ENCODE data around the gene TBC1D22B.

Gene TBC1D22B

DNA sequence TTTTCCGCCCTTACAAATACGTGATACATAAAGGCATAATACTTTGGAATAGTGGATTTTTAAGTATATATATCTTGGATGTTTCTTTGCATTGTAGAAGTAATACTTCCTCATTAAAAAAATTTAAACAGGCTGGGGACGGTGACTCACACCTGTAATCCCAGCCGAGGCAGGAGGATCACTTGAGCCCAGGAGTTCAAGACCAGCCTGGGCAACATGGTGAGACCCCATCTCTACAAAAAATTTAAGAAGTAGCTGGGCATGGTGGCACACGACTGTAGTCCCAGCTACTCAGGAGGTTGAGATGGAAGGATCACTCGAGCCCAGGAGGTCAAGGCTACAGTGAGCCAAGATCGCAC lies 57.6 kb downstream of the TBC1D22B start:
- Histone ChIP-seq H3K9me3 (no peaks in the 10 kb centered on the region), H3K4me1 (ENCODE audit: control insufficient read depth in 1 of 2, insufficient read depth in 1 of 2, low read depth in 1 of 2, low read length in 1 of 2) (no peaks in the 10 kb centered on the region), H3K27me3 (no peaks in the 10 kb centered on the region), H3K36me3 (peaks cover 78% of the 10 kb centered on the region), H3K27ac (no peak overlapping the region), H3K4me3 (ENCODE audit: low read depth in 1 of 2, low read length in 1 of 2) (no peak overlapping the region)
- TF ChIP-seq, protein P1, sequence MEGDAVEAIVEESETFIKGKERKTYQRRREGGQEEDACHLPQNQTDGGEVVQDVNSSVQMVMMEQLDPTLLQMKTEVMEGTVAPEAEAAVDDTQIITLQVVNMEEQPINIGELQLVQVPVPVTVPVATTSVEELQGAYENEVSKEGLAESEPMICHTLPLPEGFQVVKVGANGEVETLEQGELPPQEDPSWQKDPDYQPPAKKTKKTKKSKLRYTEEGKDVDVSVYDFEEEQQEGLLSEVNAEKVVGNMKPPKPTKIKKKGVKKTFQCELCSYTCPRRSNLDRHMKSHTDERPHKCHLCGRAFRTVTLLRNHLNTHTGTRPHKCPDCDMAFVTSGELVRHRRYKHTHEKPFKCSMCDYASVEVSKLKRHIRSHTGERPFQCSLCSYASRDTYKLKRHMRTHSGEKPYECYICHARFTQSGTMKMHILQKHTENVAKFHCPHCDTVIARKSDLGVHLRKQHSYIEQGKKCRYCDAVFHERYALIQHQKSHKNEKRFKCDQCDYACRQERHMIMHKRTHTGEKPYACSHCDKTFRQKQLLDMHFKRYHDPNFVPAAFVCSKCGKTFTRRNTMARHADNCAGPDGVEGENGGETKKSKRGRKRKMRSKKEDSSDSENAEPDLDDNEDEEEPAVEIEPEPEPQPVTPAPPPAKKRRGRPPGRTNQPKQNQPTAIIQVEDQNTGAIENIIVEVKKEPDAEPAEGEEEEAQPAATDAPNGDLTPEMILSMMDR (IDR thresholded peaks at IDR 0.05), result no peak

DNA sequence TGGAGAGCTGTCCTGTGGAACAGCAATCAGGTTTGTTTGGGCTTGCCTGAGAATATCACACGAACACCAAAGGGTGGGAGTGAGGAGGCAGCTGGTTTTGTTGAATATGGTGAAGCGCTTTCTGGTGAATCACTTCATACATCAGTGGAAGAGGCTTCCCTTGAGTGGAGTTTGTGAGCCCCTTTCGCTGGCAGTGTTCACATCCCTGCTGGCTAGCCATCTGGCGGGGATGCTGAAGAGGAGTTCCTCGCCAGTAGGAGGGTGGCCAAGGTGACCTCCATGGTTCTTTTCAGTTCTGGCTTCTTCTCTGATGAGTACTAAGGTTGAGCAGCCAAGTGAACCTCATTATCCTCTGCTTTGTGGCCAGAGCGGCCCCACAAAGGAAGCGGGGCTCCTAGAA lies 58.5 kb downstream of the TBC1D22B start:
- no peaks in the 10 kb centered on the region for H3K4me1 ChIP-seq (ENCODE audit: control insufficient read depth in 1 of 2, insufficient read depth in 1 of 2, low read depth in 1 of 2, low read length in 1 of 2)
- peaks cover 87% of the 10 kb centered on the region for H3K36me3 ChIP-seq

DNA sequence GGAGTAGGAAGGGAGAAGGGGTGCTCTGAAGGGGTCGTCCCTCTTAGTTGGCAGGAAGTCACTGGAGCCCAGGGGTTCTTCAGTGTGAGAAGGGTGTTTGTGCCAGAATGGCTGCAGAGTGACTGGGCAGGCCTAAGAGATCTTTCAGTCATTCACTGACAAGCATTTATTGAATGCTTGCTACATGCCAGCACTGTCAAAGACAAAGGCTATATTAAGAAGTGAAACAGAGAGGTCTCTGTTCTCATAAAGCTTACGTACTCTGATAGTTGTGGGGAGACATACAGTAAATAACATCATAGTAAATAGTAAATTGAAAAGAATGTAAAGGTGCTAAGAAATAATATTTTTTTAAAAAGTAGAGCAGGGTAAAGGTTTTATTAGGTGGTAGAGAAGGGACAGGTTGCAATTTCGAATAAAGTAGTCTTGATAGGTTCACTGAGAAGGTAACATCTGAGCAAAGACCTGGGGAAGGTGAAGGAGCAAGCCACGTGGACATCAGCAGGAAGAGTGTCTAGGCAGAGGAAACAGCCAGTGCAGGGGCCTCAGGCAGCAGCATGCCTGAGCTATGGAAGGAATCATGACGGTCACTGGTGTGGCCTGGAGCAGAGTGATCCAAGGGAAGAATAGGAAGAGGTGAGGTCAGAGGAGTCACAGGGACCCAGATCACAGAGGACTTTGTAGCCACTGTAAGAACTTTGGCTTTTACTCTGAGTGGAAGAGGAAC lies 59.9 kb downstream of the TBC1D22B start:
- Histone ChIP-seq H3K4me1 (ENCODE audit: control insufficient read depth in 1 of 2, insufficient read depth in 1 of 2, low read depth in 1 of 2, low read length in 1 of 2) (no peaks in the 10 kb centered on the region), H3K4me3 (ENCODE audit: low read depth in 1 of 2, low read length in 1 of 2) (no peak overlapping the region)

More for the DNA sequence above, 58.5 kb downstream of the TBC1D22B start:
- no peaks in the 10 kb centered on the region for H3K27me3 ChIP-seq
- H3K27ac ChIP-seq, result no peak overlapping the region
- TF ChIP-seq, protein P1 (IDR thresholded peaks at IDR 0.05), result no peak
- no peak overlapping the region for H3K4me3 ChIP-seq (ENCODE audit: low read depth in 1 of 2, low read length in 1 of 2)
- no peaks in the 10 kb centered on the region for H3K9me3 ChIP-seq

DNA sequence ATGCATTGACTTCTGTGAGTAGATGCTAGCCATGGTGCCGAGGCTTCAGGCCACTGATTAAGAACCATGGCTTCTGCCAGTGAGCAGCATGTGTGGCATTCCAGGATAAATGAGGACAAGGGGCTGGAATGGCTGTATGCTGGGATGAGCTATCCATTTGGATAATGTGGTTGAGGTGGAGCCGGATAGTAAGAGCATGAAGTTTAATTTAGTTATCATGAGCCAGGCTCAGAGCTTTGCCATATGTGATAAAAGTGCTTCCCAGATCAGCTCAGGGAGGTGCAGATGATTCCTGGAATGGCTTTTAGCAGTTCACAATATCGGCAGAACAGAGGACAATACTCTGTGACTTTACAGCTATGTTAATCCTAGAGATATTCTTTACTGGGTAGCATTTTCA lies 61.6 kb downstream of the TBC1D22B start:
- H3K4me3 ChIP-seq (ENCODE audit: low read depth in 1 of 2, low read length in 1 of 2), result no peak overlapping the region
- TF ChIP-seq, protein P1 (IDR thresholded peaks at IDR 0.05), result no peak
- H3K9me3 ChIP-seq, result no peaks in the 10 kb centered on the region
- peaks cover 93% of the 10 kb centered on the region for H3K36me3 ChIP-seq
- no peaks in the 10 kb centered on the region for H3K4me1 ChIP-seq (ENCODE audit: control insufficient read depth in 1 of 2, insufficient read depth in 1 of 2, low read depth in 1 of 2, low read length in 1 of 2)
- no peak overlapping the region for H3K27ac ChIP-seq
- no peaks in the 10 kb centered on the region for H3K27me3 ChIP-seq

More for the DNA sequence above, 59.9 kb downstream of the TBC1D22B start:
- Histone ChIP-seq H3K27me3 (no peaks in the 10 kb centered on the region), H3K27ac (no peak overlapping the region), H3K36me3 (peaks cover 94% of the 10 kb centered on the region), H3K9me3 (no peaks in the 10 kb centered on the region)
- TF ChIP-seq, protein P1 (IDR thresholded peaks at IDR 0.05), result no peak

DNA sequence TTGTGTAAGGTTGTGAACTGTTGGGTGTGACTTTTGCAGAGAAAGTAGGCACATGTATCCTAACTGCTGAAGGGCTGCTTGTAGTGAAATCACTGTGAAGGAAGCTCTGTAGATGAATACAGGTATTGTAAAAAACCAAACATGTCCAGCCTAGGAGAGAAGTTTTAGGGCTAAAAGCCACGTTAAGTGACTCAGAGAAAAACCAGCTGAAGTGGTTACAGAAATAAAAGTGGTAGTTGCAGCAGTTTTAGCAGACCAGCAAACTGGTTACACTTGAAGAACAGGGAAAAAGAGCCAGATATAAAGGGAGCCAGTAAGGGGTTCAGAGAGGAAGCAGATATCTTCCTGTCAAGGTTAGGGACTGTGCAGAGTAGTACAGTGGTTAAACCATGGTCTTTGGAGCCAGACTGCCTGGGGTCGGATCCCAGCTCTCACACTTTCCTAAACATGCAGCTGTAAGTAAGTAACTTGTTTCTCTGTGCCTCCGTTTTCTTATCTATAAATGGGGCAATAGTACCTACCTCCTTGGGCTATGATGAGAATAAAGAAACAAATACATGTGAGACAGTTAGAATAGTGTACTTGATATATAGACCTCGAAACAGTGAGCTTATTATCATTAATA lies 62.4 kb downstream of the TBC1D22B start:
- no peak overlapping the region for H3K27ac ChIP-seq
- no peaks in the 10 kb centered on the region for H3K4me1 ChIP-seq (ENCODE audit: control insufficient read depth in 1 of 2, insufficient read depth in 1 of 2, low read depth in 1 of 2, low read length in 1 of 2)
- no peak overlapping the region for H3K4me3 ChIP-seq (ENCODE audit: low read depth in 1 of 2, low read length in 1 of 2)
- H3K36me3 ChIP-seq, result peaks cover 94% of the 10 kb centered on the region
- TF ChIP-seq, protein P1 (IDR thresholded peaks at IDR 0.05), result no peak
- no peaks in the 10 kb centered on the region for H3K9me3 ChIP-seq
- no peaks in the 10 kb centered on the region for H3K27me3 ChIP-seq

Data from neutrophil (primary cell).